ENCODE results near the gene SLC24A3.

DNA sequence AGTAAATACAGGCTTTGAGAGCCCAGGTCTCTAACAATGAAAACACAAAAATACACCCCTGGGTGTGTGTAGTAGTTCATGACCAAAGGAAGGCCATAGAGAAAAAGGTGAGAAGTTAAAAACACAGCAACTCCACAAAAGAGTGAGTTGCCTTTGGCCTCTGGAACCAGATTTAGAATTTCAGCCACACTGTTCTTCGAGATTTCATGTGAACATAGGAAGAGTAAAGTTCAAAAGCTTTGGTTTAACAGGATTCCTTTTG is 502.1 kb downstream of the SLC24A3 start:
- TF ChIP-seq ZNF561 (tag by site-specific recombination; IDR thresholded peaks at IDR 0.05; ENCODE audit: borderline replicate concordance), result no peak
- TF ChIP-seq, protein P1, sequence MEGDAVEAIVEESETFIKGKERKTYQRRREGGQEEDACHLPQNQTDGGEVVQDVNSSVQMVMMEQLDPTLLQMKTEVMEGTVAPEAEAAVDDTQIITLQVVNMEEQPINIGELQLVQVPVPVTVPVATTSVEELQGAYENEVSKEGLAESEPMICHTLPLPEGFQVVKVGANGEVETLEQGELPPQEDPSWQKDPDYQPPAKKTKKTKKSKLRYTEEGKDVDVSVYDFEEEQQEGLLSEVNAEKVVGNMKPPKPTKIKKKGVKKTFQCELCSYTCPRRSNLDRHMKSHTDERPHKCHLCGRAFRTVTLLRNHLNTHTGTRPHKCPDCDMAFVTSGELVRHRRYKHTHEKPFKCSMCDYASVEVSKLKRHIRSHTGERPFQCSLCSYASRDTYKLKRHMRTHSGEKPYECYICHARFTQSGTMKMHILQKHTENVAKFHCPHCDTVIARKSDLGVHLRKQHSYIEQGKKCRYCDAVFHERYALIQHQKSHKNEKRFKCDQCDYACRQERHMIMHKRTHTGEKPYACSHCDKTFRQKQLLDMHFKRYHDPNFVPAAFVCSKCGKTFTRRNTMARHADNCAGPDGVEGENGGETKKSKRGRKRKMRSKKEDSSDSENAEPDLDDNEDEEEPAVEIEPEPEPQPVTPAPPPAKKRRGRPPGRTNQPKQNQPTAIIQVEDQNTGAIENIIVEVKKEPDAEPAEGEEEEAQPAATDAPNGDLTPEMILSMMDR (tag by site-specific recombination; IDR thresholded peaks at IDR 0.05), result no peak
- no peak for TF ChIP-seq RBAK (tag by site-specific recombination; IDR thresholded peaks at IDR 0.05)
- TF ChIP-seq ZNF660 (tag by site-specific recombination; IDR thresholded peaks at IDR 0.05), result no peak
- TF ChIP-seq, protein P2, sequence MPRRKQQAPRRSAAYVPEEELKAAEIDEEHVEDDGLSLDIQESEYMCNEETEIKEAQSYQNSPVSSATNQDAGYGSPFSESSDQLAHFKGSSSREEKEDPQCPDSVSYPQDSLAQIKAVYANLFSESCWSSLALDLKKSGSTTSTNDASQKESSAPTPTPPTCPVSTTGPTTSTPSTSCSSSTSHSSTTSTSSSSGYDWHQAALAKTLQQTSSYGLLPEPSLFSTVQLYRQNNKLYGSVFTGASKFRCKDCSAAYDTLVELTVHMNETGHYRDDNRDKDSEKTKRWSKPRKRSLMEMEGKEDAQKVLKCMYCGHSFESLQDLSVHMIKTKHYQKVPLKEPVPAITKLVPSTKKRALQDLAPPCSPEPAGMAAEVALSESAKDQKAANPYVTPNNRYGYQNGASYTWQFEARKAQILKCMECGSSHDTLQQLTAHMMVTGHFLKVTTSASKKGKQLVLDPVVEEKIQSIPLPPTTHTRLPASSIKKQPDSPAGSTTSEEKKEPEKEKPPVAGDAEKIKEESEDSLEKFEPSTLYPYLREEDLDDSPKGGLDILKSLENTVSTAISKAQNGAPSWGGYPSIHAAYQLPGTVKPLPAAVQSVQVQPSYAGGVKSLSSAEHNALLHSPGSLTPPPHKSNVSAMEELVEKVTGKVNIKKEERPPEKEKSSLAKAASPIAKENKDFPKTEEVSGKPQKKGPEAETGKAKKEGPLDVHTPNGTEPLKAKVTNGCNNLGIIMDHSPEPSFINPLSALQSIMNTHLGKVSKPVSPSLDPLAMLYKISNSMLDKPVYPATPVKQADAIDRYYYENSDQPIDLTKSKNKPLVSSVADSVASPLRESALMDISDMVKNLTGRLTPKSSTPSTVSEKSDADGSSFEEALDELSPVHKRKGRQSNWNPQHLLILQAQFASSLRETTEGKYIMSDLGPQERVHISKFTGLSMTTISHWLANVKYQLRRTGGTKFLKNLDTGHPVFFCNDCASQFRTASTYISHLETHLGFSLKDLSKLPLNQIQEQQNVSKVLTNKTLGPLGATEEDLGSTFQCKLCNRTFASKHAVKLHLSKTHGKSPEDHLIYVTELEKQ (tag by site-specific recombination; IDR thresholded peaks at IDR 0.05; ENCODE audit: borderline replicate concordance), result no peak
